ENCODE data around the gene MACROD2.

The MACROD2 gene

DNA sequence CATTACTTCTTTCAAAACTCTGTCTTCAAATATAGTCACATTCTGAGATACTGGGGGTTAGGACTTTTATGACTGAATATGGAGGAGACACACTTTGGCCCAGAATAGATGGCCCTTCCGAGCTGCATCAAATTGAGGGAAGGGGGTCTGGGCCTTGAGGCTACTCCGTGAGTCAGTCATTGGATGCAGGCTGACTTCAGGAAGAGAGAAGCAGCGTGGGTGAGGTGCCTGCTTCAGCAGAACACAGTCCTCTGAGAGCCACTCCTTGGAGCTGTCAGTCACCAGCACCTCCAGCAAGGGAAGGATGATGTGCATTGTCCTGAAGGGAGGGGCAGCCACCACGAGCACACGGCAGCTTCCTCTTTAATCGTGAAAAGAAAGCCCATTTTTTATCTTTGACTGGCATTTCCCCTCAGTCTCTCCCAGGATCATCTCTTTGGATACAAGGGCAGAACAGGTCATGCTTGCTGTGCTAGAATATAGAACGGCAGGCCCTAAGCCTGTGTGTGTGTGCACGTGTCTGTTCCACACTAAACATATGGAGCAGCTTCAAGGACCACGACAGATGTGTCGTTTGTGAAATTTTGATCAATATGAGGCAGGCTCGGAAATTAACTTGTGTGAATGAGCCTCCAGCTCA lies 1856.4 kb downstream of the MACROD2 start:
- DNase-seq (ENCODE audit: low read depth in 4 of 4, low spot score in 1 of 4) = no peak

- DNase-seq (ENCODE audit: low read depth in 4 of 4, low spot score in 1 of 4) = no peak
These were observed 1859.6 kb downstream of the MACROD2 start for GRCh38 chr20:15854911-15855310.

- DNase-seq (ENCODE audit: low read depth in 4 of 4, low spot score in 1 of 4) = no peak
These were observed 1862.0 kb downstream of the MACROD2 start for GRCh38 chr20:15857173-15857784.

DNA sequence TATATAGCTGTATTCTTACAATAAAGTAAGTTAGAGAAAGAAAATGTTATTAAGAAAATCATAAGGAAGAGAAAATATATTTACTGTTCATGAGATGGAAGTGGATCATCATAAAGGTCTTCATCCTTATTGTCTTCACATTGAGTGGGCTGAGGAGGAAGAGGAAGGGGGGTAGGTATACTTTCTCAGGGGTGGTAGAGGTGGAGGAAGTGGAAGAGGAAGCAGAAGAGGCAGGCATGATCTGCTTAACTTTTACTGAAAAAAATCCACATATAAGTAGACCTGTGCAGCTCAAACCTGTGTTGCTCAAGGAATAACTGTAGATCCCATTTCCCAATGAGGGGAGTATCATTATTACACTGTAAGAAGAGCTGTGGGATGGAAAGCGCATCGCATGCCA lies 1863.7 kb downstream of the MACROD2 start:
- no peak for DNase-seq (ENCODE audit: low read depth in 4 of 4, low spot score in 1 of 4)

DNA sequence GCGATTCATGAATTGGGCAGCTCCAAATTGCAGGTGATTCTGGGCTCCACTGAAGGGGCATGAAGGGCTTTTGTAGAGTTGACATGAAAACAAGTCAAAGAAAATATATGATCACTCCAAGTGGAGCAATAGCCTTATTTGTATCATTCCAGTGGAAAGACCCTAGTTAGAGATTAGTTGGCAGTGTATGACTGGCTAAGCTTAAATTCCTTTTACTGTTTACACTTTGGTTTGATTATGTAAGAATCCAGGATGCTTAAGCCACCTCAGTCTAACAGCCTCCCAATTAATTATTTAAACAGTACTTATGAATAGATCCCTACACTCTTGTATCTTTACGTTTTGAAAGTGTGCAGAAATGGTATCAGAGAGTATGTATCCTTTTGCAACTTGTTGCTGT lies 1865.5 kb downstream of the MACROD2 start:
- no peak for DNase-seq (ENCODE audit: low read depth in 4 of 4, low spot score in 1 of 4)

DNA sequence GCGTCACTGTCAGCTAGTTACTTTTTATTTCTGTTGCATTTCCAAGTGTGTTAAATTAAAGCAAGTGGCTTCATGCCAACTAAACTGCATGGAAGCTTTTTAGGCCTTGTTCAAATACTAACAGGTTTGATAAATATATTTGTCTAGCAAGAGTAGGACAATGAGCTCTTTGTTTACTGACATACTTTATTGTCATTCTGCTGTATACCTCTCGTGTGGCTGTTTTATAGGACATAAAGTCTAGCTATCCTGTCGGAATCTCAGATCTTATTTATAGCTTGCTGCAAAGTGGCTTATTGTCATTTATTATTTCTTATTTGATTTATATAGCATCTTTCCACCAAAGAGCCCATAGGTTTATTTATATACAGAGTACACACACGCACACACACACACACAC lies 1866.9 kb downstream of the MACROD2 start:
- no peak for DNase-seq (ENCODE audit: low read depth in 4 of 4, low spot score in 1 of 4)

DNA sequence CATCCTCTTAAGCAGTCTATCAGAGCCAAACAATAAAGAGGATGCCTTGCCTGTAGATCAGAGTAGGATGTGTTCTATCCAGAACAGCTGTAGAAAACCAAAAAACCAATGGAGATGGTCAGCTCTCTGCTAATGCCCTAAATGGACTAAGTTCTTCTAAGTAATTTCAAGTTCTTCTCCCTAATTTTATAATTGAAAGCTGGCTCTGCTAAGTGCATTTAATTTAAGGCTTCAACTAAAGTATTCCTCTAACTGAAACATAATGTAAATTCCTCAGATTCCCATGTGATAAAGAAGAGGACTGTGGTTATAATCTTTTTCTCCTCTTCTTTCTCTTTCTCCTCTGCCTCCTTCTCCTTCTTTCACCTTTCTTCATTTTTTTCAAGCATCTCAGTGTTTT lies 1868.4 kb downstream of the MACROD2 start:
- no peak for DNase-seq (ENCODE audit: low read depth in 4 of 4, low spot score in 1 of 4)

DNA sequence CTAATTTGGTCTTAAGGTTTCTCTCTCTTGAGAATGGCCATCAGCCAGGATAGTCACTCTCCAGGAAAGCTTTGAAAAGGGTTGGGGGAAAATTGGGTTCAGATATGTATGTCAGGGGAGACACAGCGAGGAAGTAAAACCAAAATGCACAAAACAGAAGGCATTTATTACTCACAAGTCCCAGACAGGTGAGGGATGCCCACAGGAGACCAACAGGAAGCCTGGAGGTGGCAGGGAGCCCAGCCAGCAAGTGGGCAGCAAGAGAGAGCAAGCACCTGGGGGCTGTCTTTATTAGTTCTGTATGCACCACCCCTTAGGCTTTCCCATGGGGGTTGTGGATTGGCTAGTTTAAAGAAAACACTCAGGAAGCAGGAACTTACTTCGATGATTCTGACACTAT lies 1870.2 kb downstream of the MACROD2 start:
- no peak for DNase-seq (ENCODE audit: low read depth in 4 of 4, low spot score in 1 of 4)

DNA sequence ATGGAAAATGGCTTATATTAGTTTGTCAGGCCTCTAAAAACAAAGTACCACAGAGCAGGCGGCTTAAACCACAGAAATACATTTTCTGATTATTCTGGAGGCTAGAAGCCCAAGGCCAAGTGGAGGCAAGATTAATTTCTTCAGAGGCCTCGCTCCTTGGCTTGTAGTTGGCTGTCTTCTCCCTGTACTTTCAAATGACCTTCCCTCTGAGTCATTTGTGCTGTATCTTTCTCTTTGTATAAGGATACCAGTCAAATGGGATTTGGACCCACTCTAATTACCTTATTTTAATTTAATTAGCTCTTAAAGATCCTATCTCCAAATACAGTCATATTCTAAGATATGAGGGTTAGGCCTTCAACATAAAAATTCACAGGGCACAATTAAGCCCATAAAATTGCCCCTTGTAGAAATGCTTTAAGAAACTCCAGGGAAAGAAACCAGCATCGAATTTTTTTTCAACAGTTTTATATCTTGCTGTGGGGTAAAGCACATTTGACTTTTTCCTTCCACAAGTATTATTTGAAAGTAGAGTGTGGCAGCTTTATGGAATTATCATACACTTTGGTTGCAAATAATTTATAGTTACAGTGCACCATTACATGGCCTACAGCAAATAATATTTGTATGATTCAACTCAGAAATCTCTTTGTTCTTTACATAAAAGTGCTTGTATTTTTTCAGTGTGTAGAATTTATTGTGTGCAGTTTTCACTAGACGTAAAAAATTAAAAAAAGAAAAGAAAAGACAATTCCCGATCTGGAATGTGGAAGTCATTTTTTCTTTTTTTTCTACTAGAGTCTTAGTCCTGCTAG lies 1871.8 kb downstream of the MACROD2 start:
- no peak for DNase-seq (ENCODE audit: low read depth in 4 of 4, low spot score in 1 of 4)

DNA sequence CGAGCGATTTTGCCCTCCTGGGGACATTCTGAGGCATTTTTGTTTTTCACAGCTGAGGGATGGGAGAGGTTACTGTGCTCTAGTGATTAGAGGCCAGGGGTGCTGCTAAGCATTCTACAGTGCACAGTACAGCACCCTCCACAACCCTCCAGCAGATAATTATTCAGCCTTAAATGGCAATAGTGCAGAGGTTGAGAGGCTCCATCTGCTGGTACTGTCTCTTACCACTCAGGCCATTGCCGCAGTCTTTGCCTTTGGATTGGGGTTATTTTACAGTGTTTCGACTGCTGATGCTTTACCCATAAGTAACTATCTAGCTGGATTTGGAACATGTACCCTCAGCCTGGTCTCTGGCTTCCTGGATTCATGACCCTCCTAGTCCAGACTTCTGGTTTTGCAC lies 1872.6 kb downstream of the MACROD2 start:
- no peak for DNase-seq (ENCODE audit: low read depth in 4 of 4, low spot score in 1 of 4)

- DNase-seq (ENCODE audit: low read depth in 4 of 4, low spot score in 1 of 4) = no peak
These were observed 1880.1 kb downstream of the MACROD2 start for GRCh38 chr20:15875446-15875845.

GRCh38 chr20:15882553-15882952 lies 1887.2 kb downstream of the MACROD2 start:
- no peak for DNase-seq (ENCODE audit: low read depth in 4 of 4, low spot score in 1 of 4)

DNA sequence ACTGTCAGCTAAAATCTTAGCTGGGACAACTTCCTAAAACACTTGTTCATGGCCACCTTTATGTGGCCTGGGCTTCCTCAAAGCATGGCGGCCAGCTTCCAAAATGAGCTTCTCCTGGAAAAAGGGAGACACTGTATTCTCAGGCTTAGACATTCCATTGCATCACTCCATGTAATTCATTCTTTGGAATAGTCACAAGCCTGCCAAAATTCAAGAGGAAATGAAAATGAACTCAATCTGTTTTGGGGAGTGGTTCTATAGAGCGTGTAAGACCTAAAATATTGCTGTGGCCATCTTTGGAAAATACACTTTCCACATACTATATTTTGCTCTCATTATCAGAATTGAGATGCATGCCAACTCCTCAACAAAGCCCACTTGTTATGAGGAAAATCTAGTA lies 1890.9 kb downstream of the MACROD2 start:
- no peak for DNase-seq (ENCODE audit: low read depth in 4 of 4, low spot score in 1 of 4)

- no peak for DNase-seq (ENCODE audit: low read depth in 4 of 4, low spot score in 1 of 4)
These were observed 1892.1 kb downstream of the MACROD2 start for GRCh38 chr20:15887387-15887786.

DNA sequence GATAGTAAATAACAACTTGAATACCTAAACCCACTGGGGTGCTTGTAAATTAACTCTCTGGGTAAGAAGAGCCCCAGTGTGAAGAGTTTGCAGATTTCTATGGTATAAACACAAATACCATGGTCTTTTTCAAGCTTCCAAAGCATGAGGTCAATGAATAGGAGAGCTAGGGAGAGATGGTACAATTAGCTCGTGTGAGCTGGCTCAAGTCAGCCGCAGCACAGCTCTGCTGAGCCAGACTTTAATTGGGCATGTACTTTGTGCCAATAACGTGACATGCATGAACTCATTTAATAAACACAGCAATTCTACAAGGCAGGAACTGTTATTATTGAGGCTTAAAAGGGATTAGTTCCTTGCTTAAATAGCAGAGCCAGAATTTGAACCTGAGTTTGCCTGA lies 1893.7 kb downstream of the MACROD2 start:
- DNase-seq (ENCODE audit: low read depth in 4 of 4, low spot score in 1 of 4) = no peak

DNA sequence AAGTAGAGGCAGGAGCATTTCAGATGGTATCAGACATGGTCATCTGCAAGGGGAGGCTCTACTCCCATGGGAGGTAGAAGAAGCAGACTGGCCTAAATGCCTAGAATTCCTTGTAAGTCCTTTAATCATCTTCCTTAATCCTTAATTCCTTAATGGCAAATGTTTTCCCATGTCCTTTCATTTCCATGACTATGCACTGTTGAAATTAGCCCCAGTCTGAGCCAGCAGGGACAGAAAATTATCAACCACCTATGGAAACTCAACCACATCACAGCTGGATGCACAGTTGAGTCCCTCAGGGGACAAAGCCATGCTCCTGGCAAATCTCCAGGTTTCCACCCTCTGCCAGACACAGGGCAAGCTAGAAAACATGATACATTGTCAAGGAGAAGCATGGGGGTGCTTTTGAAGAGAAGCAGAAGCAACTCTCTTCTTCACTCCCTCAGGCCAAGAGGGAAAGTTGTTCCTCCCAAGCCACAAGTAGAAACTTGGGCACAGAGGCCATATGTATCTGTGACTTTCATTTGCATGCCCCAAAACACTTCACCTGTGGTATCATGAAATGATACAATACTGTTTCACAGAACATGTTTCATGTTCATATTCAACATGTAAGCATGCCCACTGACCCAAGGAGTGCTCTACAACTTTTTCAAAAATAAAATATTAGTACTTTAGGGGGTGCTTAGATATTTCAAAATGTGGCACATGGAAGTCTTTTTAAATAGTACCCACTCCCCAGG lies 1894.4 kb downstream of the MACROD2 start:
- no peak for DNase-seq (ENCODE audit: low read depth in 4 of 4, low spot score in 1 of 4)

GRCh38 chr20:15890407-15890982 lies 1895.2 kb downstream of the MACROD2 start:
- DNase-seq (ENCODE audit: low read depth in 4 of 4, low spot score in 1 of 4) = no peak

DNA sequence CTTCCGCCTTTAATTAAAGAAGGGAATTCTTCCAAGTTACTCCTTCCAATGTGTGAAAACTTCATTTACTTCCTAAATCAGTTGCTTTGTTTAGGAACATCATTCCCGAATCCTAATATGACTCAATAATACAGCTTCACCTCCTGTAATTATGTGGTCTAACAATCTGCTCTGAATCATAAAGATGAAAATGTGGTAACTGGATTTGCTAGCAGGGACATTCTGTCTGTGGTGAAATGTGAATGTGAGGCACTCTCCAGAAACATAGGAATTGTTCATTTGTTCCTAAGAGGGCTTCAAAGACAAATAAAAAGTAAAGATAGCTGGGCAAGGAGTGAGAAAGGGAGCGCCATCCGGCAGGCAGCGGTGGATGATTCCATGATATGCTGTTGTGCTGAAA lies 1899.8 kb downstream of the MACROD2 start:
- no peak for DNase-seq (ENCODE audit: low read depth in 4 of 4, low spot score in 1 of 4)

DNA sequence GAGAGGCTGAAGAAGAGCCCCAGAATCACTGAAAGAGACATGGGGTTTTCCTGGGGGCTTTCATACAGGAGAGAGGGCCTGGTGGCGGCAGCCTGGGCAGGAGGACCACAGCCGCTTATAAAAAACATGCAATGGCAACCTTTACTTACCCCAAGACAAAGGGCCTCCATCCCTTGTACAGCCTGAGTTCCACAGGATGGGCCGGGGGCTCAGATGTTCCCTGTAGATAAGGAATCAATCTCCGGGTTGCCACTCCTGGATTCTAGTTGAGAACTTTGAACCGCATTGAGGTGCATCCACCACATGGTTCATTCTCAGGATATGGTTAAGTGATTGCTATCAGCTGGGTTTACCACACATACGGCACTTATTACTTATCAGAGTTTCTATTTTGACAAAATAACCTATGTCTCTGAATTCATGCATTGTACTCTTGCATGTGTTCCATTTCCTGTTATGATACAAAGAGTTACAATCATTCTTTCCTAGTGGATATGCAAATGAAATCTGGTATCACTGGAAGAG lies 1900.3 kb downstream of the MACROD2 start:
- DNase-seq (ENCODE audit: low read depth in 4 of 4, low spot score in 1 of 4) = no peak

DNA sequence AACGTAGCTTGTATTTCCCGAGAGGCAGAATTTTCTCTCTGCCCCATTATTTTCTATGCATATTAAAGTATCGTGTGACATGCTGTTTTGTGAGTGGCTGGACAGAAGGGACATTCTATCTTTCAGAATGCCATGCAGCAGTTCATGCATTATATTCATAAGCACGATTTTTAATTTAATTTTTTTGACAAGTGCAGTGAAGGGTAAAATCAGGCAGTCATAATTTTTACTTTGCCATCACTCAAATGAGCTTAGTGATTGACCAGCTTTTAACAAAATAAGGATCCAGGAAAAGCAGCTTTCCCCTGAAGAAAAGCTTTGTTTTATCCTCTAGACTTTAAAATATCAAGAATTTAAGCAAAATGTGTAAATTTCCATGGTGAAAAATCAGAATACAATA lies 1904.7 kb downstream of the MACROD2 start:
- no peak for DNase-seq (ENCODE audit: low read depth in 4 of 4, low spot score in 1 of 4)

GRCh38 chr20:15900443-15900842 lies 1905.1 kb downstream of the MACROD2 start:
- DNase-seq (ENCODE audit: low read depth in 4 of 4, low spot score in 1 of 4) = no peak
